Effector CD4-positive, alpha-beta T cell (primary cell): ENCODE results near the gene FRMPD1.

Source experiments
- DNase-seq: peaks from one replicate; pipeline ENCODE4 v3.0.0-alpha.2; 2020

The FRMPD1 gene

GRCh38 chr9:37679649-37680402 is 29.1 kb downstream of the FRMPD1 start:
- no peak for DNase-seq

- DNase-seq: no peak
These were observed 32.2 kb downstream of the FRMPD1 start for GRCh38 chr9:37682951-37683350.

GRCh38 chr9:37683531-37684371 is 33.0 kb downstream of the FRMPD1 start:
- DNase-seq: no peak

GRCh38 chr9:37692622-37693221 is 42.0 kb downstream of the FRMPD1 start:
- no peak for DNase-seq

- no peak for DNase-seq
These were observed 42.5 kb downstream of the FRMPD1 start for GRCh38 chr9:37693260-37693659.

- DNase-seq: no peak
These were observed 43.6 kb downstream of the FRMPD1 start for GRCh38 chr9:37694355-37694754.

GRCh38 chr9:37696528-37696927 is 45.8 kb downstream of the FRMPD1 start:
- no peak for DNase-seq

- no peak for DNase-seq
These were observed 49.4 kb downstream of the FRMPD1 start for GRCh38 chr9:37700131-37700530.

GRCh38 chr9:37700900-37701299 is 50.1 kb downstream of the FRMPD1 start:
- no peak for DNase-seq

GRCh38 chr9:37705787-37706186 is 55.0 kb downstream of the FRMPD1 start:
- no peak for DNase-seq

GRCh38 chr9:37706290-37706689 is 55.5 kb downstream of the FRMPD1 start:
- DNase-seq: no peak

- DNase-seq: no peak
These were observed 57.0 kb downstream of the FRMPD1 start for GRCh38 chr9:37707748-37708147.

GRCh38 chr9:37710046-37710445 is 59.3 kb downstream of the FRMPD1 start:
- no peak for DNase-seq

- no peak for DNase-seq
These were observed 64.5 kb downstream of the FRMPD1 start for GRCh38 chr9:37715260-37715659.

- DNase-seq: no peak
These were observed 65.3 kb downstream of the FRMPD1 start for GRCh38 chr9:37715991-37716505.

GRCh38 chr9:37719526-37719925 is 68.8 kb downstream of the FRMPD1 start:
- DNase-seq: no peak

GRCh38 chr9:37727013-37727412 is 76.3 kb downstream of the FRMPD1 start:
- no peak for DNase-seq

- no peak for DNase-seq
These were observed 78.7 kb downstream of the FRMPD1 start for GRCh38 chr9:37729499-37729898.

GRCh38 chr9:37730256-37730655 is 79.5 kb downstream of the FRMPD1 start:
- no peak for DNase-seq

- no peak for DNase-seq
These were observed 80.1 kb downstream of the FRMPD1 start for GRCh38 chr9:37730839-37731238.

- DNase-seq: no peak
These were observed 81.5 kb downstream of the FRMPD1 start for GRCh38 chr9:37732086-37732741.

- no peak for DNase-seq
These were observed 82.2 kb downstream of the FRMPD1 start for GRCh38 chr9:37732952-37733351.

- DNase-seq: no peak
These were observed 88.5 kb downstream of the FRMPD1 start for GRCh38 chr9:37739222-37739621.
